ENCODE results near the gene MYEF2.
A peak's percentile ranks its signal among the peaks of the same experiment; 100 is the strongest.

The MYEF2 gene, protein sequence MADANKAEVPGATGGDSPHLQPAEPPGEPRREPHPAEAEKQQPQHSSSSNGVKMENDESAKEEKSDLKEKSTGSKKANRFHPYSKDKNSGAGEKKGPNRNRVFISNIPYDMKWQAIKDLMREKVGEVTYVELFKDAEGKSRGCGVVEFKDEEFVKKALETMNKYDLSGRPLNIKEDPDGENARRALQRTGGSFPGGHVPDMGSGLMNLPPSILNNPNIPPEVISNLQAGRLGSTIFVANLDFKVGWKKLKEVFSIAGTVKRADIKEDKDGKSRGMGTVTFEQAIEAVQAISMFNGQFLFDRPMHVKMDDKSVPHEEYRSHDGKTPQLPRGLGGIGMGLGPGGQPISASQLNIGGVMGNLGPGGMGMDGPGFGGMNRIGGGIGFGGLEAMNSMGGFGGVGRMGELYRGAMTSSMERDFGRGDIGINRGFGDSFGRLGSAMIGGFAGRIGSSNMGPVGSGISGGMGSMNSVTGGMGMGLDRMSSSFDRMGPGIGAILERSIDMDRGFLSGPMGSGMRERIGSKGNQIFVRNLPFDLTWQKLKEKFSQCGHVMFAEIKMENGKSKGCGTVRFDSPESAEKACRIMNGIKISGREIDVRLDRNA

DNA sequence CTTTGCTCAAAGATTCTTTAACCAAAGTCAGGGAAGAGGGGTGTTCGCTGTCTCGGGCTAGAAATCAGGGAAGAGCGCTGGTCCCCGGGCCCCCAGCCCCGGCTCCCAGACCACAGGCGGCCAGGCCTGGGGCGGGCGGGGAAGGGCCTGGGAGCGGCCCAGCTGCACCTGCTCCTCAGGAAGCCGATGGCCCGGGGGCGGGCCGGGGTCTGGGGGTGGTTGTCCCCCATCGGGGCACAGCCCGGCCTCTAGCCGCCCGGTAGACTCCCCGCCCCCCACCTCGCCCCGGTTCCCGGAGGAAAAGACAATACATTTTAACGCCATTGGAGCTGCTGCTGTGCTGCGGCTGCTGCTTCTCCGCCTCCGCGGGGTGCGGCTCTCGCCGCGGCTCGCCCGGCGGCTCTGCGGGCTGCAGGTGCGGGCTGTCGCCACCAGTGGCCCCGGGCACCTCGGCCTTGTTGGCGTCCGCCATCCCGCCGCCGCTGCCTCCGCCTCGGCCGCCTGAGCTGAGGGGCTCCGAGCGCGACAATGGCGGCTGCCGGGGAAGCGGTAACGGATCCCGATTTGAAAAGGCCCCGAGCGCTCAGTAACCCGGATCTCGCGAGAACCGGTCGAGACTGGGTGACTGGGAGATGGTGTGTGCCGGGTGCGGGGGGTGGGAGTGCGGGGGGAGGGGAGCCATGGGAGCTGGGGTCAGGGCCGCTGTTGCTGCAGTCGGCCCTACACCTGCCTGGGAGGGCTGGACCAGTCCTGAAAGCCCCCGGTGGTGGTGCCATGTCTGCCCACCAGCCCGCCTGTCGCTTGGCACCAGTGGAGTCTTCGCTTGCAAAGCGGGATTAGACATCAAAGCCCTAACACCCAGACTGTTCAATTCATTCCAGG lies at the start of gene MYEF2:
Gene MYEF2 (minus strand): TSS at position 530 of the 882 bp plus-strand sequence. CDS start 58 bp downstream, at position 472.
- peak; percentile 70 for DNase-seq
- Histone ChIP-seq H3K27me3 (replicated peaks) (no peaks in the 10 kb centered on the region), H3K27ac (peak within 1 kb of the TSS; percentile 46), H3K36me3 (replicated peaks) (no peaks in the 10 kb centered on the region), H3K4me3 (ENCODE audit: low read depth, low read length) (peak within 1 kb of the TSS; percentile 60)
- TF ChIP-seq, protein P1, sequence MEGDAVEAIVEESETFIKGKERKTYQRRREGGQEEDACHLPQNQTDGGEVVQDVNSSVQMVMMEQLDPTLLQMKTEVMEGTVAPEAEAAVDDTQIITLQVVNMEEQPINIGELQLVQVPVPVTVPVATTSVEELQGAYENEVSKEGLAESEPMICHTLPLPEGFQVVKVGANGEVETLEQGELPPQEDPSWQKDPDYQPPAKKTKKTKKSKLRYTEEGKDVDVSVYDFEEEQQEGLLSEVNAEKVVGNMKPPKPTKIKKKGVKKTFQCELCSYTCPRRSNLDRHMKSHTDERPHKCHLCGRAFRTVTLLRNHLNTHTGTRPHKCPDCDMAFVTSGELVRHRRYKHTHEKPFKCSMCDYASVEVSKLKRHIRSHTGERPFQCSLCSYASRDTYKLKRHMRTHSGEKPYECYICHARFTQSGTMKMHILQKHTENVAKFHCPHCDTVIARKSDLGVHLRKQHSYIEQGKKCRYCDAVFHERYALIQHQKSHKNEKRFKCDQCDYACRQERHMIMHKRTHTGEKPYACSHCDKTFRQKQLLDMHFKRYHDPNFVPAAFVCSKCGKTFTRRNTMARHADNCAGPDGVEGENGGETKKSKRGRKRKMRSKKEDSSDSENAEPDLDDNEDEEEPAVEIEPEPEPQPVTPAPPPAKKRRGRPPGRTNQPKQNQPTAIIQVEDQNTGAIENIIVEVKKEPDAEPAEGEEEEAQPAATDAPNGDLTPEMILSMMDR (IDR thresholded peaks at IDR 0.05; ENCODE audit: low read depth, low read length, missing control alignments) = no peak
- in situ Hi-C loops (cut with HindIII; ENCODE audit: low pct_ligation_motif_present, low sequenced_read_pairs) = no loop called here

DNA sequence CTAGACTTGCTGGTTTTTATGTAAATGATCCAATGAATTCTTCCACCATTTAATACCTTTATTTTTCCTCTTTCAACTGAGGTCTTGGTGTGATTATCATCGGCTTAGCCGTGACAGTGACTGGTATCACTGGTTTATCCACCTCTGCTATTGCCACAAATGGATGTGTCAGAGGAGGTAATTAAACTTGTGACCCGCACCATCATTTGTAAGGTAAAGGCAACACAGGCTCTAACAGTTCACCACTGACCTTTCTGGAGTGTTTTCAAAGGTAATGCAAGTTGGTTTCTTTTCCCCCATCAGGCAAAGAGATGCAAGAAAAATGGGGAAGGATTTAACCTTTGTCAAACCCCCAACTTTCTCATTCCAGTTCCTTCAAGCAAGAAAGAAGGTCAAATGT lies 47.7 kb upstream of the MYEF2 start:
- no peaks in the 10 kb centered on the region for H3K36me3 ChIP-seq (replicated peaks)

DNA sequence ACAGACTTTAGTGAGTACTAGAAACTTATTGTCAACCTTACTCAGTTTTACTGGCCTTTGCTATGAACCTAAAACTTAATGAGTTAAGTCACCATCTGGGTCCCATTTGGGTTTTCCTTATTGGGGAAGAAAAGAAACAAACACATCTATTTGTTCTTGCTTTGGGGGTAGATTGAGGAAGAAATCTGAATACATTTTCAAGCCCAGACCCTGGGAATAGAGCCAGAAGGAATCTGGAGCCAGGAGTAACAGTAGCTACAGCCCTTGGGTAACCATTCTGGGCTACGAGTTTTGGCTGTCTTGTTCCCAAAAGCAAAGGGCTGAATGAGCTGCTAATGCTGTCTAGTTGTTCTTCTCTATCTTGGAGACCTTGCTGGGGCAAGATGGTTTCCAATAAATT lies 44.5 kb upstream of the MYEF2 start:
- Histone ChIP-seq H3K4me3 (ENCODE audit: low read depth, low read length) (no peak overlapping the region), H3K27me3 (replicated peaks) (no peaks in the 10 kb centered on the region), H3K36me3 (replicated peaks) (no peaks in the 10 kb centered on the region), H3K27ac (no peak overlapping the region)
- in situ Hi-C loops (cut with HindIII; ENCODE audit: low pct_ligation_motif_present, low sequenced_read_pairs) = no loop called here
- TF ChIP-seq, protein P1 (IDR thresholded peaks at IDR 0.05; ENCODE audit: low read depth, low read length, missing control alignments) = no peak
- no peak for DNase-seq

More for the DNA sequence above, 47.7 kb upstream of the MYEF2 start:
- H3K4me3 ChIP-seq (ENCODE audit: low read depth, low read length) = no peak overlapping the region
- no peak for DNase-seq
- H3K27me3 ChIP-seq (replicated peaks) = no peaks in the 10 kb centered on the region
- H3K27ac ChIP-seq = no peak overlapping the region
- TF ChIP-seq, protein P1 (IDR thresholded peaks at IDR 0.05; ENCODE audit: low read depth, low read length, missing control alignments) = no peak
- in situ Hi-C loops (cut with HindIII; ENCODE audit: low pct_ligation_motif_present, low sequenced_read_pairs) = no loop called here

DNA sequence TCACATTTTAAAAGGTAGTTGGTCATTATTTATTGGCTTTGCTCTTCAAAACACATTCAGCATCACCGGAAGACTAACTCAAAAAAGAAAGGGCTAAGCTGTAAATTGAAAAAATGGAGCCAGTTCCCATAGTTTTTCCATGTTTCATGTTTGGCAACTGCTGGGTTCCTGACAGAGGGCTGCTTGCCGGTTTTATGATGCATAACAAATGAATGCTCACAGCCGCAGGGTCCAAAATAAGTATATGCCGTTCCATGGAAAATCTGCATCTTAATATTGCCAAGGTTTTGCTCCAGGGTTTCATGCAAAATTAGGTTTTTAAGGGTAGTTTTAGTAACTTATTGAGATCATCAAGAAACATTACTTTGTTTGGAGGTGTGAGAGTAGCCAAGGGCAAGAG lies 43.8 kb upstream of the MYEF2 start:
- TF ChIP-seq, protein P1 (IDR thresholded peaks at IDR 0.05; ENCODE audit: low read depth, low read length, missing control alignments) = no peak
- no peak for DNase-seq
- no peak overlapping the region for H3K4me3 ChIP-seq (ENCODE audit: low read depth, low read length)

DNA sequence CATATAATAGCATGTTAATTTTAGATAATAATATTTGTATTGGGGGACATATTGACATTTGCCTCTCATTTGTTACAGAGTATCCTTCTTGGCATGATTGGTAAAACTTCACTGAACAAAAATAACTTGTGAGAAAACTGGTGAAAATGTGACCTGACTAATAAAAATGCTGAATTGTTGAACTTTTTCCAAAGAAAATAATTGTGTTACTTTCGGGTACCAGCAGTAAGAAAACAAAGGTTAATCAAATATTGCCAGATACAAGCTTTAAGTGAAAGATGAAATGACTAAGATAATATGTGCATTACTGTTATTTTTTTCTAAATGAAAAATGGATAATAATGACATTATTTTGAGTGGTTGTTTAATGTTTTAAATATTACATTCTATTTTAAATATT lies 43.2 kb upstream of the MYEF2 start:
- TF ChIP-seq, protein P1 (IDR thresholded peaks at IDR 0.05; ENCODE audit: low read depth, low read length, missing control alignments) = no peak
- no peak overlapping the region for H3K27ac ChIP-seq
- no peak for DNase-seq
- no peaks in the 10 kb centered on the region for H3K36me3 ChIP-seq (replicated peaks)
- in situ Hi-C loops (cut with HindIII; ENCODE audit: low pct_ligation_motif_present, low sequenced_read_pairs) = no loop called here
- no peaks in the 10 kb centered on the region for H3K27me3 ChIP-seq (replicated peaks)
- no peak overlapping the region for H3K4me3 ChIP-seq (ENCODE audit: low read depth, low read length)

More for the DNA sequence above, 43.8 kb upstream of the MYEF2 start:
- in situ Hi-C loops (cut with HindIII; ENCODE audit: low pct_ligation_motif_present, low sequenced_read_pairs) = no loop called here
- Histone ChIP-seq H3K36me3 (replicated peaks) (no peaks in the 10 kb centered on the region), H3K27ac (no peak overlapping the region), H3K27me3 (replicated peaks) (no peaks in the 10 kb centered on the region)

Data from brain microvascular endothelial cell (primary cell).